Measurements from ENCODE around the gene HSF5. TPM values are rescaled to one million over a fixed set of nuclear protein-coding genes. Genes with fewer than 3 reads are reported as not detected.

Gene HSF5
- polyA plus RNA-seq, 1 experiment: not detected

- no peak for TF ChIP-seq CTCF (IDR thresholded peaks at IDR 0.05; ENCODE audit: insufficient read depth, low read depth, low read length)
- H3K27me3 ChIP-seq (ENCODE audit: control insufficient read depth, insufficient read depth, low read length): peaks cover 1% of the 10 kb centered on the region
- DNase-seq (ENCODE audit: low read depth): no peak
- ChIA-PET POLR2A (no interaction called here), CTCF (interaction anchor here (0.9 to 3.1 kb wide), 2 partner anchors 29 to 53 kb away, joined by 3 to 9 read pairs; no protein-coding TSS in a partner anchor)
- H3K4me3 ChIP-seq (ENCODE audit: low read depth, low read length): no peak overlapping the region
- no peaks in the 10 kb centered on the region for H3K36me3 ChIP-seq (ENCODE audit: control insufficient read depth, insufficient read depth, low read length)
Measured at GRCh38 chr17:58370309-58370708, 117.9 kb downstream of the HSF5 start.

Other genes starting within 250 kb of the HSF5 start
- 0.06 and 0.07 TPM in 2 replicates for gene LPO, start 249.8 kb downstream of the HSF5 start, polyA plus RNA-seq (2011; rRNA removed)
- gene MPO, start 207.5 kb downstream of the HSF5 start, polyA plus RNA-seq (2011; rRNA removed): not detected in 2 replicates
- gene TSPOAP1, start 159.6 kb downstream of the HSF5 start, polyA plus RNA-seq (2011; rRNA removed): 3.9 and 5.6 TPM in 2 replicates
- 145 and 215 TPM in 2 replicates for gene SUPT4H1, start 136.2 kb downstream of the HSF5 start, polyA plus RNA-seq (2011; rRNA removed)
- not detected in 2 replicates for gene RNF43, start 70.9 kb downstream of the HSF5 start, polyA plus RNA-seq (2011; rRNA removed)
- 19.5 and 35.2 TPM in 2 replicates for gene MTMR4, start 26.2 kb upstream of the HSF5 start, polyA plus RNA-seq (2011; rRNA removed)
- gene TEX14, start 203.6 kb upstream of the HSF5 start, polyA plus RNA-seq (2011; rRNA removed): 0.01 and 0.02 TPM in 2 replicates
- 15.0 and 30.6 TPM in 2 replicates for gene RAD51C, start 204.2 kb upstream of the HSF5 start, polyA plus RNA-seq (2011; rRNA removed)

Measured in BJ (cell line).